ENCODE results near the gene TTLL12.

TTLL12 gene

DNA sequence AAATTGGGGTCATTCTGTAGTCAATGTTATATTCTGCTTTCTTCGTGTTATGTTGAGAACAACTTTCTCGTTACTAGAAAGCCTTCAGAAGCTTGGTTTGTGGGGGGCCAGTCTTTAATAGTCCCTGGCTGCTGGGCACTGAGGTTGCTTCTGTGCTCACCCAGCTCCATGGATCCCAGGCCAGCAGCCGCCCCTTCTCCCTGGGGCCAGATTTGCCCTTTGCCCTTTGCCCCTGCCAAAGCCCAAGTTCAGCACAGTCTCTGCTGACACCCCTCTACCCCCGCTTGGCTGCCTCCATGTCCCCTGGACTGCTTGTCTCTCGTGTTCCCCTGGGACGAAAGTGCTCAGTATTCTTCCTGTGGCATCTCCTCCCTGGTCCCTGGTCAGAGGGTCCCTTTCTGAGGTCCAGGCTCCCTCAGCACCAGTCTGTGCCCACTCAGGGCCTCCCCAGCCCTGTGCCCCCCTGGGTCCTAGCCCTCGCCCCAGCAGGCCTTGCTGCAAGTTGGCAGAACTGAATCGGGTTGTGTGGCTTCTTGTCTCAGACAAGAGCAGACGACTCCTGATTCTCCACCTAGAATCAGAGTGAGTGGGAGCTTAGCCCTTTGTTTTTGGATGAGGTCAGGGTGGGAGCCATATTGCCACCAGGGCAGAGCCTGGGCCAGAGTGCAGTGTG, 28.9 kb downstream of the TTLL12 start:
- H3K9ac ChIP-seq (ENCODE audit: low read length): no peak overlapping the region

DNA sequence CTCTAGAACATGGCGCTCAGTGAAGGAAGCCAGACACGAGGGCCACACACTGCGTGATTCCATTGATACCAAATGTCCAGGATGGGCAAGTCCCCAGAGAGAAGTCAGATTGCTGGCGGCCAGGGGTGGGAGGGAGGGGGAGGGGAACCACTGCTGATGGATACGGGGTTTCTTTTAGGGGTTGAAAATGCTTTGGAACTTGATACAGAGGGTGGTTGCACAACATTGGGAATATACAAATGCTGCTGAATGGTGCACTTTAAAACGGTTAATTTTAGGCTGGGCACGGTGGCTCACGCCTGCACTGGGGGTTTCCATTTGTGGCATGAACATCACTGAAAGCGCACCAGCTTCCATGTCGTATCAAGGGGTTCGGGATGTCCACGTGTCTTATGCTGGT, 30.5 kb downstream of the TTLL12 start:
- Histone ChIP-seq H4K20me1 (ENCODE audit: insufficient read depth, low read length) (no peaks in the 10 kb centered on the region), H3K36me3 (replicated peaks; ENCODE audit: low read depth, low read length) (no peaks in the 10 kb centered on the region), H3K4me3 (ENCODE audit: low read length) (no peak overlapping the region), H3K27me3 (ENCODE audit: low read depth, low read length) (peaks cover 6% of the 10 kb centered on the region), H3K9ac (ENCODE audit: low read length) (no peak overlapping the region), H2AFZ (ENCODE audit: low read depth, low read length) (no peak overlapping the region), H3K27ac (ENCODE audit: low read length) (no peak overlapping the region), H3K4me1 (ENCODE audit: low read length) (peaks cover 11% of the 10 kb centered on the region; the same call in 1 of the 2 replicates), H3K9me3 (ENCODE audit: insufficient read depth, low read length) (no peaks in the 10 kb centered on the region), H3K4me2 (ENCODE audit: low read length) (no peak overlapping the region), H3K79me2 (ENCODE audit: low read length) (no peaks in the 10 kb centered on the region)
- no peak for TF ChIP-seq EZH2phosphoT487 (IDR thresholded peaks at IDR 0.05; ENCODE audit: low read depth)
- TF ChIP-seq, protein P1, sequence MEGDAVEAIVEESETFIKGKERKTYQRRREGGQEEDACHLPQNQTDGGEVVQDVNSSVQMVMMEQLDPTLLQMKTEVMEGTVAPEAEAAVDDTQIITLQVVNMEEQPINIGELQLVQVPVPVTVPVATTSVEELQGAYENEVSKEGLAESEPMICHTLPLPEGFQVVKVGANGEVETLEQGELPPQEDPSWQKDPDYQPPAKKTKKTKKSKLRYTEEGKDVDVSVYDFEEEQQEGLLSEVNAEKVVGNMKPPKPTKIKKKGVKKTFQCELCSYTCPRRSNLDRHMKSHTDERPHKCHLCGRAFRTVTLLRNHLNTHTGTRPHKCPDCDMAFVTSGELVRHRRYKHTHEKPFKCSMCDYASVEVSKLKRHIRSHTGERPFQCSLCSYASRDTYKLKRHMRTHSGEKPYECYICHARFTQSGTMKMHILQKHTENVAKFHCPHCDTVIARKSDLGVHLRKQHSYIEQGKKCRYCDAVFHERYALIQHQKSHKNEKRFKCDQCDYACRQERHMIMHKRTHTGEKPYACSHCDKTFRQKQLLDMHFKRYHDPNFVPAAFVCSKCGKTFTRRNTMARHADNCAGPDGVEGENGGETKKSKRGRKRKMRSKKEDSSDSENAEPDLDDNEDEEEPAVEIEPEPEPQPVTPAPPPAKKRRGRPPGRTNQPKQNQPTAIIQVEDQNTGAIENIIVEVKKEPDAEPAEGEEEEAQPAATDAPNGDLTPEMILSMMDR (IDR thresholded peaks at IDR 0.05; ENCODE audit: low read depth, low read length): no peak

More for the DNA sequence above, 28.9 kb downstream of the TTLL12 start:
- no peak for TF ChIP-seq EZH2phosphoT487 (IDR thresholded peaks at IDR 0.05; ENCODE audit: low read depth)
- TF ChIP-seq, protein P1 (IDR thresholded peaks at IDR 0.05; ENCODE audit: low read depth, low read length): no peak
- H3K36me3 ChIP-seq (replicated peaks; ENCODE audit: low read depth, low read length): no peaks in the 10 kb centered on the region
- no peak overlapping the region for H3K4me2 ChIP-seq (ENCODE audit: low read length)
- H4K20me1 ChIP-seq (ENCODE audit: insufficient read depth, low read length): no peaks in the 10 kb centered on the region
- 0 out of 2 replicates have a peak, but pooled peaks cover under 1% of the 10 kb centered on the region for H3K4me1 ChIP-seq (ENCODE audit: low read length)
- H3K4me3 ChIP-seq (ENCODE audit: low read length): no peak overlapping the region
- no peaks in the 10 kb centered on the region for H3K27me3 ChIP-seq (ENCODE audit: low read depth, low read length)
- H2AFZ ChIP-seq (ENCODE audit: low read depth, low read length): no peak overlapping the region
- no peaks in the 10 kb centered on the region for H3K79me2 ChIP-seq (ENCODE audit: low read length)
- H3K9me3 ChIP-seq (ENCODE audit: insufficient read depth, low read length): no peaks in the 10 kb centered on the region
- no peak overlapping the region for H3K27ac ChIP-seq (ENCODE audit: low read length)

DNA sequence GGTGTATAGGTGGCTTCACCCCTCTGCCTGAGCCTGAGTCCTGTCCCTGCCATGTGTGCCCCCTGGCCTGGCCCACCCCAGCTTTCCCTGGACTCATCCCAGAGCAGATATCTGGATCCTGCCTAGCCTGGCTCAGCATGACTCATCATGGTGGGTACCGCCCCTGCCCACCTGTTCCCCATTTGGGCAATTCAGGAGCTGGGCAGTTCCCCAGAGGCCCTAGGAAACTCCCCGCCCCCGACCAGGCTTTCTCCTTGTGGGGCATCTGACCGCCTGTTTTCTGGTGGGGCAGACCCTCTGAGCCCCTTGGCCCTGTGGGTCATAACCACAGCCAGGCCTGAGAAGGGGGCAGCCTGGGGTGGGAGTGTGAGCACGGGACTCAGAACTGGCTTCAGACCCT, 31.1 kb downstream of the TTLL12 start:
- TF ChIP-seq EZH2phosphoT487 (IDR thresholded peaks at IDR 0.05; ENCODE audit: low read depth): no peak
- TF ChIP-seq, protein P1 (IDR thresholded peaks at IDR 0.05; ENCODE audit: low read depth, low read length): no peak
- H4K20me1 ChIP-seq (ENCODE audit: insufficient read depth, low read length): no peaks in the 10 kb centered on the region
- H3K4me1 ChIP-seq (ENCODE audit: low read length): peaks cover 11% of the 10 kb centered on the region; the same call in 1 of the 2 replicates
- no peak overlapping the region for H3K9ac ChIP-seq (ENCODE audit: low read length)
- H3K9me3 ChIP-seq (ENCODE audit: insufficient read depth, low read length): no peaks in the 10 kb centered on the region
- H3K27ac ChIP-seq (ENCODE audit: low read length): no peak overlapping the region
- no peaks in the 10 kb centered on the region for H3K36me3 ChIP-seq (replicated peaks; ENCODE audit: low read depth, low read length)
- peaks cover 6% of the 10 kb centered on the region for H3K27me3 ChIP-seq (ENCODE audit: low read depth, low read length)
- no peak overlapping the region for H3K4me2 ChIP-seq (ENCODE audit: low read length)
- H3K4me3 ChIP-seq (ENCODE audit: low read length): no peak overlapping the region
- H2AFZ ChIP-seq (ENCODE audit: low read depth, low read length): no peak overlapping the region
- no peaks in the 10 kb centered on the region for H3K79me2 ChIP-seq (ENCODE audit: low read length)

DNA sequence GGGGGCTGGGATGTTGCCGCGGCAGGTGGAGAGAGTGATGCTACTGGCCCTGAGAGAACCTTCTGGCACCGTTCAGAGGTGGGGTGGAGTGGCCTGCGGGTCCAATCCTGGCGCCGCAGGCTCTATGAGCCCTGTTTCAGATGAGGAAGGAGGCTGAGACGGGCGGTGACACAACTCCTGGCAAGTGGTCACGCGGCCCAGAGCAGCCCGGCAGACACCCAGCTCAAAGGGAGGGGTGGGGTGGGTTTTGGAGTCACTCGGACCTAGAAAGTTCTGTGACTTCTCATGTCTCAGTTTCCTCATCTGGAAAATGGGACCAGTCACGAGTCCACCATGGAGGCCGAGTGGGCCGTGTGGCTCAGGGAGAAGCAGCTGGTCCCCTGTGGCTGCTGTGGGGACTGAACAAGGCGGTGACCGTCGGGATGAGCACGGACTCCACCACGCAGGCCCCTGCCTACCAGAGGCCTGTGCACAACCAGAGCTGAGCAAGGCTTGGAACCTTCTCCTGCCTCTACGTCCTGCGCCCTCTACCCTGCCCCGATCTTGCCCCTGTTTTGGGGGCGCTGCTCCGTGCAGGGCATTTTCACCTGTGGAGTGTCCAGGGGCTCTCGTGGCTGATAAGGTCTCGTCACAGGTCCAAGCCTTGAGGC, 31.9 kb downstream of the TTLL12 start:
- H4K20me1 ChIP-seq (ENCODE audit: insufficient read depth, low read length): no peaks in the 10 kb centered on the region
- no peak for TF ChIP-seq EZH2phosphoT487 (IDR thresholded peaks at IDR 0.05; ENCODE audit: low read depth)
- TF ChIP-seq, protein P1 (IDR thresholded peaks at IDR 0.05; ENCODE audit: low read depth, low read length): no peak
- no peak overlapping the region for H2AFZ ChIP-seq (ENCODE audit: low read depth, low read length)
- no peak overlapping the region for H3K4me2 ChIP-seq (ENCODE audit: low read length)
- no peak overlapping the region for H3K4me3 ChIP-seq (ENCODE audit: low read length)
- H3K27ac ChIP-seq (ENCODE audit: low read length): no peak overlapping the region
- H3K9me3 ChIP-seq (ENCODE audit: insufficient read depth, low read length): no peaks in the 10 kb centered on the region
- H3K79me2 ChIP-seq (ENCODE audit: low read length): no peaks in the 10 kb centered on the region
- H3K9ac ChIP-seq (ENCODE audit: low read length): no peak overlapping the region
- H3K27me3 ChIP-seq (ENCODE audit: low read depth, low read length): peaks cover 6% of the 10 kb centered on the region
- H3K36me3 ChIP-seq (replicated peaks; ENCODE audit: low read depth, low read length): no peaks in the 10 kb centered on the region
- H3K4me1 ChIP-seq (ENCODE audit: low read length): peaks cover 11% of the 10 kb centered on the region; the same call in 1 of the 2 replicates
